ENCODE data around the gene FOXR2.

FOXR2 gene

GRCh38 chrX:55623100-55623499 is at the start of gene FOXR2:
FOXR2 (plus strand) TSS chrX:55623400; CDS start chrX:55623712, 312 bp downstream.
- DNase-seq (ENCODE audit: low read depth in 2 of 2), result no peak

DNA sequence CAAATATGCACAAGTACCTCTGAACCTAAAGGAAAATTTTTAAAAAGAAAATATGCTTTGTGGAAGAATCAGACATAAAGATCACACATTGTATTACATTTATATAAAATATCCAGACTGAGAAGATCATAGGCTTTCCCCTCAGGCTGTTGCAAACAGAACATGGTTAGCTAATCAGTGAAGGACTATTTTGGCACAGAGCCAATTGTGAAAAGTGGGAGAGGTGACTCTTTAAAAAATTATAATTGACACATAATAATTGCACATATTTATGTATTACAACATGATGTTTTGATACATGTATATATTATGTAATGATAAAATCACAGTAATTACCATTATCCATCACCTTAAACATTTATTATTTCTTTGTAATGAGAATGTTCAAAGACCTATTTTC is 44.1 kb upstream of the FOXR2 start:
- no peak for DNase-seq (ENCODE audit: low read depth in 2 of 2)

DNA sequence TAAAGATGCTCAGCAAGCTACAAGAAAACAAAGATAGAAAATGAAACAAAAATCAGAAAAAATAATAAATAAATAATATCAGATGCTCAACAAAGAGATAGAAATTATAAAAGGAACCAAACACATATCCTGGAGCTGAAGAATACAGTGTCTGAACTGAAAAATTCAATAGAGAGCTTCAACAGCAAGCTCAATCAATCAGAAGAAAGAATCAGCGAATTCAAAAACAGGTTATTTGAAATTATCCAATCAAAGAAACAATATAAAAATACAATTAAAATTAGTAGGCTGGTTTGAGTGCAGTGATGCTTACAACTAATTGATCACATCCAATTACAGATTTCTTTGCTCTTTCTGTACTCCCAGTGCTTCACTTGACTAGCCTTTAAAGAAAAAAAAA is 40.8 kb upstream of the FOXR2 start:
- DNase-seq (ENCODE audit: low read depth in 2 of 2), result no peak

GRCh38 chrX:55593296-55593695 is 29.9 kb upstream of the FOXR2 start:
- no peak for DNase-seq (ENCODE audit: low read depth in 2 of 2)

GRCh38 chrX:55593756-55594257 is 29.4 kb upstream of the FOXR2 start:
- no peak for DNase-seq (ENCODE audit: low read depth in 2 of 2)

DNA sequence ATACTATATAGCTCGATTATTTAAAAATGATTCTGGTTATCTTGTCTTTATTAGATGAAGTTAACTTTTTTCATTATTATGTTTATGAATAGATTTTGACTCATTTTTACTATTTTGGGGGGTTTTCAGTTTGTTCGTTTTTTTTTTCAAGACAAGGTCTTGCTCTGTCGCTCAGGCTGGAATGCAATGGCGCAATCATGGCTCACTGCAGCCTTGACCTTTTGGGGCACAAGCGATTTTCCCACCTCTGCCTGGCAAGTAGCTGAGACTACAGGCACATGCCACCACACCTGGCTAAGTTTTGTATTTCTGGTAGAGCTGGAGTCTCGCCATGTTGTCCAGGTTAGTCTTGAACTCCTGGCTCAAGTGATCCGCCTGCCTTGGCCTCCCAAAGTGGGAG is 24.9 kb upstream of the FOXR2 start:
- DNase-seq (ENCODE audit: low read depth in 2 of 2), result no peak

GRCh38 chrX:55619547-55619946 is 3.7 kb upstream of the FOXR2 start:
- no peak for DNase-seq (ENCODE audit: low read depth in 2 of 2)

- DNase-seq (ENCODE audit: low read depth in 2 of 2), result no peak
Observed at GRCh38 chrX:55624403-55624802, 1.2 kb downstream of the FOXR2 start.

DNA sequence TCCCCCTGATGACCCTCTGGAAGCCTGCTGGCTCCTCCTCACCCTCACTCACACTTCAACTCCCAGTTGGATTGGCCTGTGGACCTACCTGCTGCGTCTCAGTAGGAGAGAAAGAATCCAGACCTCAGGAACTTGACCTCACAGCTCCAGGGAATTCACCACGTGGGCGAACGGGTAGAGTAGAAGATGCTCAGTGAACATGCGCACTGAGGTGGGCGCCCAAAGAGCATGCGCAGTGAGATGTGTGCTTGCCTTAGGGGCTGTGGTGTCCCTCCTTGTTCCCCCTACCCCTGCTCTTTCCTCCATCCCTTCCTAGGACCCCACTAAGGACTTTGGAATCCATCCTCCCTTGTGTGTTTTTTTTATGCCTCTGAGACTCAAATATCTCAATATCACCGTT is 12.9 kb downstream of the FOXR2 start:
- DNase-seq (ENCODE audit: low read depth in 2 of 2), result no peak

DNA sequence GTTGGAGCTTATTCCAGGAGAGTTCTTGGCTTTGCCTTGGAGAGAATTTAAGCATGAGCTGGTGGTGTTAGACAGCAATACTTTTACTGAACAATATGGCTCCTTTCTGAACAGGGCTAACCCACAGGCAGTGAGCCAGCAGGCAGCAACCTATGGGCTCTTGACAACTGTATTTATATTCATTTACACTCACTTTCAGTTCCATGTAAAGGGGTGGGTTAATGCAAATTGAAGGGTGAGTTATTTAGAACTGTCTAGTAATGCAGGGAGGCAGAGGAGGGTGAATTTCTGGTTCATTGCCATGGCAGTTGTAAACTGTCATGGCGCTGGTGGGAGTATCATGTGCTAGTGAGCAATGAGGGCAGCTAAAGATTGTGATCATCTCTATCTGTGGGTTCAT is 15.7 kb downstream of the FOXR2 start:
- DNase-seq (ENCODE audit: low read depth in 2 of 2), result no peak

GRCh38 chrX:55640854-55641253 is 17.7 kb downstream of the FOXR2 start:
- no peak for DNase-seq (ENCODE audit: low read depth in 2 of 2)

- DNase-seq (ENCODE audit: low read depth in 2 of 2), result no peak
Observed at GRCh38 chrX:55648434-55648833, 25.2 kb downstream of the FOXR2 start.

GRCh38 chrX:55659931-55660330 is 36.7 kb downstream of the FOXR2 start:
- no peak for DNase-seq (ENCODE audit: low read depth in 2 of 2)

DNA sequence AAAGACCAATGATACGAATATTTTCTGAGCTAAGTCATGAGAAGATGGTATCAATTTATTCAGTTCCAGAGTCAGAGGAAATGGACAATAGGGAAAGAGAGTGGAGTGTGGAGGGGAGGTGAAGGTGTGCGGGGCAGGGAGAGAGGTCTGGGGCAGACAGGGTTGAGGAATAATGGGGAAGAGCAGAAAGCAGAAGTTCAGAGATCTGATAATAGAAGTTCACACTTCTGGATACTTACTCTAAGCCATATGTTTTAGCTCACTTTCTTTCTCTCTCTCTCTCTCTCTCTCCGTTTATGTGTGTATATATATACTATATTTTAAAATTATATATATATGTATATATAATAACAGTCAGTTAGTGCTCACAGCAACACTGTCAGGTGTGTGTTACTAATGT is 40.4 kb downstream of the FOXR2 start:
- DNase-seq (ENCODE audit: low read depth in 2 of 2), result no peak

DNA sequence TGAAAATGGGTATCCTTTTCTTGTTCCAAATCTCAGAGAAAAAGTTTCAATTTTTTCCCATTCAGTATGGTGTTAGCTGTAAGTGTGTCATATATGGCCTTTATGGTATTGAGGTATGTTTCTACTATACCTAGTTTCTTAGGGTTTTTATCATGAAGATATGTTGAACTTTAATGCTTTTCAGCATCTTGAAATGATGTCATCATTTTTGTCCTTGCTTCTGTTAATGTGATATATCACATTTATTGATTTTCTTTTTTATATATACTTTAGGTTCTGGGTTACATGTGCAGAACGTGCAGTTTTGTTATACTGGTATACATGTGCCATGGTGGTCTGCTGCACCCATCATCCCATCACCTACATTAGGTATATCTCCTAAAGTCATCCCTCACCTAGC is 44.9 kb downstream of the FOXR2 start:
- DNase-seq (ENCODE audit: low read depth in 2 of 2), result no peak
